Measurements from ENCODE around the gene NOSTRIN. TPM values are rescaled to one million over a fixed set of nuclear protein-coding genes. Genes with fewer than 3 reads are reported as not detected.

The NOSTRIN gene
- total RNA-seq, 1 donor from 2014 or later, result 14.7 TPM

DNA sequence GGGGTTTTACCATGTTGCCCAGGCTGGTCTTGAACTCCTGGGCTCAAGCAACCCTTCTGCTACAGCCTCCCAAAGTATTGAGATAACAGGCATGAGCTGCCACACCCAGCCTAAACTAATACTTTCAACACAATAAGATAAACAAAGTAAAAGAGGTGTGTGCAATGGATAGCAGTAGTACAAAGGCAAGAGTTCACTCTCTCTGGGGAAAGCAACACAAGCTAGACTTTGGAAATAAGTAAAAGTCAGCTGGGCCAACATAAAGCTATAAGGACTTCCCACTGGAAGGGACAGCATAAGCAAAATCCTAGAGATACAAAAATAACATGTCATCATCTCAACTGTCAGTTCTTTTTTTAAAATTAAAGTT lies 5.2 kb upstream of the NOSTRIN start:
- Histone ChIP-seq H3K4me3 (no peak overlapping the region), H3K27ac (replicated peaks) (peak overlapping the region; percentile 41), H3K36me3 (no peaks in the 10 kb centered on the region), H3K27me3 (ENCODE audit: low read depth) (no peaks in the 10 kb centered on the region), H3K9me3 (replicated peaks) (no peaks in the 10 kb centered on the region), H3K4me1 (peaks cover 60% of the 10 kb centered on the region)
- intact Hi-C loops (cut with micrococcal nuclease), result no loop called here
- no peak for DNase-seq
- TF ChIP-seq, protein P1, sequence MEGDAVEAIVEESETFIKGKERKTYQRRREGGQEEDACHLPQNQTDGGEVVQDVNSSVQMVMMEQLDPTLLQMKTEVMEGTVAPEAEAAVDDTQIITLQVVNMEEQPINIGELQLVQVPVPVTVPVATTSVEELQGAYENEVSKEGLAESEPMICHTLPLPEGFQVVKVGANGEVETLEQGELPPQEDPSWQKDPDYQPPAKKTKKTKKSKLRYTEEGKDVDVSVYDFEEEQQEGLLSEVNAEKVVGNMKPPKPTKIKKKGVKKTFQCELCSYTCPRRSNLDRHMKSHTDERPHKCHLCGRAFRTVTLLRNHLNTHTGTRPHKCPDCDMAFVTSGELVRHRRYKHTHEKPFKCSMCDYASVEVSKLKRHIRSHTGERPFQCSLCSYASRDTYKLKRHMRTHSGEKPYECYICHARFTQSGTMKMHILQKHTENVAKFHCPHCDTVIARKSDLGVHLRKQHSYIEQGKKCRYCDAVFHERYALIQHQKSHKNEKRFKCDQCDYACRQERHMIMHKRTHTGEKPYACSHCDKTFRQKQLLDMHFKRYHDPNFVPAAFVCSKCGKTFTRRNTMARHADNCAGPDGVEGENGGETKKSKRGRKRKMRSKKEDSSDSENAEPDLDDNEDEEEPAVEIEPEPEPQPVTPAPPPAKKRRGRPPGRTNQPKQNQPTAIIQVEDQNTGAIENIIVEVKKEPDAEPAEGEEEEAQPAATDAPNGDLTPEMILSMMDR (IDR thresholded peaks at IDR 0.05; ENCODE audit: borderline replicate concordance), result no peak

DNA sequence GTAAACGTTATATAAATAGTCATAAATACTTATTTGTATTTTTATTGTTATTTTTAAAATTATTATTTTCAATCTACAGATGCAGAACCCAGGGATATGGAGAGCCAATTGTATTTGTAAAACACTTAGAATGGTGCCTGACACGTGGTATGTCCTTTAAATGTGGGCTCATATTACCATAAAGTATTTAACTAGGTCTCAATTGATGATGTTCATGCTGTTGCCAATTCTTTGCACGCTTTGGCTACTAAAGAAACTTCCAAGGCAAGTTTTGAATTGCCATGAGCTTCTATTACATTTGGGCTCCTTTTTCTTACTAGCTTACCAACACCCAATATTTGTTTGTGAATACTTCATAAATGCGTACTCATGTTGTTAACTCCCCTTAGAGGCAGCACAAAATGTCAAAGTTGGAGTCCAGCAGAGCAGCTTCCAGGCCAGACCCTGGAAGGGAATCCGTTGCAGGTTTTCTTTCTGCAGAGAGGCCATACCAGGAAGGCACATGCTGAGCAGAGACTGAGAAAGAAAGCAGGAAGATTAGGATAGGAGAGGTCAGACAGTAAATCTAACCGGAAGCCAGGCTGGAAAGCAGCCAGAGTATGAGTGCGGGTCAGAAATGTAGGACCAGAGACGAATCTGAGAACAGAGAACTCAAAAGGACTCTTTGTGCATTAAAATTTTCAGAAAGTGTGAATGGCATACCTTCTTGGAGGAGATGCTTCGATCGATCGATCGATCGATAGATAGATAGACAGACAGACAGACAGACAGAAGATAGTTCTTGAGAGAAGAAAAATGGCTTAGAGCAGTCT lies 4.2 kb upstream of the NOSTRIN start:
- Histone ChIP-seq H3K9me3 (replicated peaks) (no peaks in the 10 kb centered on the region), H3K4me3 (no peak overlapping the region), H3K4me1 (peaks cover 70% of the 10 kb centered on the region), H3K27ac (replicated peaks) (peak overlapping the region; percentile 41), H3K27me3 (ENCODE audit: low read depth) (no peaks in the 10 kb centered on the region), H3K36me3 (no peaks in the 10 kb centered on the region)
- DNase-seq, result peak; percentile 33
- TF ChIP-seq, protein P1 (IDR thresholded peaks at IDR 0.05; ENCODE audit: borderline replicate concordance), result no peak
- intact Hi-C loops (cut with micrococcal nuclease), result no loop called here

DNA sequence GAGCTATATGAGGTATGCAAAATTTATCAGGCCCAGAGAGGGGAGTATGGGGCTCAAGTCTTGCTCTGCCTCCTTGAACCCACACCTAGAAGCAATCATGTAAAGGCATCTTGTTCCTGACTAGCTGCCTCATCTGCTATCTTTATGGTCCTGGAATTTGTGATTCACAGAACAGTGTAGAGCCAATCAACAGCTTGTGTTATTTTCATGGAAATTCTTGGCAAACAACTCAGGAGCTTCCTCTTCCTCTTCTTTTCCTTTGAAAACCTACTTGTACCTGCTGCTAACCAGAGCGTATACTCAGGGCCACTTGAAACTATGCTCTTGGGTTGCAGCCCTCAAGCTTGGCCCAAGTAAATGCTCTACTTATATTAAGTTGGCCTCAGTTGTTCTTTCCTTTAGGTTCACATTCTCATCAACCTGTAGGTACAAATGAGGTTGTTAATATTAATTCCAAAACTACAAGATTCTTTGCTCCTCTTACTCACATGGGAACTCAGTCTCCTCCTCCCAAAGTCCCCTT lies 3.5 kb upstream of the NOSTRIN start:
- DNase-seq, result no peak
- Histone ChIP-seq H3K36me3 (no peaks in the 10 kb centered on the region), H3K27me3 (ENCODE audit: low read depth) (no peaks in the 10 kb centered on the region), H3K27ac (replicated peaks) (peak overlapping the region; percentile 41), H3K4me3 (no peak overlapping the region), H3K9me3 (replicated peaks) (no peaks in the 10 kb centered on the region), H3K4me1 (peaks cover 76% of the 10 kb centered on the region)
- intact Hi-C loops (cut with micrococcal nuclease), result no loop called here
- TF ChIP-seq, protein P1 (IDR thresholded peaks at IDR 0.05; ENCODE audit: borderline replicate concordance), result no peak

DNA sequence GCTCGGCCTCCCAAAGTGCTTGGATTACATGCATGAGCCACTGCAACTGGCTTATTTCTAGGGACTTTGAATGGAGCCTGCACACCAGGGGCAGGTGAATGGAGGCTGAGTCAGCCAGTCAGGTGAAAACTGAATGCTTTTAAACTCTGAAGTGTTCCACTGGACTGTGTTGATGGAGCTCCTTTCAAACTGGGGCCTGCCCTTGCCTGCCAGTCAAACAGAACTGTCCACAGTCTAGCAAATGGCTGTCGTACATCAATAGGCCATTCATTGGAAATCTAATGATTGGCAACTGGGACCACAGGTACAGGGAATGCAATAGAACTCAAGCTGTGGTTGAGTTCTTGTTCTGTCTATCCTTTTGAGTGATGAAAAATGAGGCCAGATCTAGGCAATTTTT lies 966 bp upstream of the NOSTRIN start:
- H3K27me3 ChIP-seq (ENCODE audit: low read depth), result no peaks in the 10 kb centered on the region
- DNase-seq, result no peak
- peaks cover 86% of the 10 kb centered on the region for H3K4me1 ChIP-seq
- H3K27ac ChIP-seq (replicated peaks), result peak overlapping the region; percentile 87
- intact Hi-C loops (cut with micrococcal nuclease), result no loop called here
- H3K9me3 ChIP-seq (replicated peaks), result no peaks in the 10 kb centered on the region
- H3K4me3 ChIP-seq, result no peak overlapping the region
- no peaks in the 10 kb centered on the region for H3K36me3 ChIP-seq
- TF ChIP-seq, protein P1 (IDR thresholded peaks at IDR 0.05; ENCODE audit: borderline replicate concordance), result no peak

DNA sequence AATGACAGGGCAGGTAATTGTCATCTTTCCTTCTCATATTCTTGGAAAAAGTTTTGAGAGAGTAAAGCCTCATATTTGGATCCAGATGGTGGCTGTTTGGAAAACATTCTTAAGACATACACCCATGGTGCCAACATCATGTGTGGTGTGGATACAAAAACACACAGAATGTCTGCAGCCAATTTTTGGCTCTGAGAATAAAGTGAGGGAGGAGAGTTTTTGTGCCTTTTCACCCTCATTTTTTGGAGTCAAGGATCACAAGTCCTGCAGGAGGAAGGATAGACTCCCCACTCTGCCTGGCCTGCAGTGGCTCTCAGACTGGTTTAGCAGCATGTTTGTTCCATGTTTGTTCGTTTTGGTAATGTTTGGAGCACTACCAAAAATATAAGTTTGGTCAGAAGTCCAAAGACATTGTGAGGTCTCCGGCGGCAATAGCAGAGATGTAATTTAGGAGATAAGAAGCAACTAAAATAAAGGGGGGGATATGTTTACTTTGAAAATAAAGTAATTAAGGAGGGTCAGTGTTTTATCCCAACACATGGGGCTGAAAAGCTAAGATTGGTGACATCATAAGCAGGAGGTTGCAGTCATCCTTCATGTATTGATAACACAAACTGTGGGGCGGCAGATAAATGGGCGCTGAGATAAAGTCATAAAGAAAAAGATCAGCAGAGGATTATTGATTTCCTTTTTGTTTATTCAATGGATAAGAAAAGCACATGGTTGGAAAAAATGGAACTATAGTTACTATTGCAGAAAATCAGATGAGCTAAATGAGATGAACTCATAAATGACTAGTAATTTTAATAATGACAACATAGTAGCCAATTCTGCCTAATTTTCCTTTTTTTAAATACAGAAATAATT lies 655 bp downstream of the NOSTRIN start:
- DNase-seq, result no peak
- Histone ChIP-seq H3K4me1 (peaks cover 86% of the 10 kb centered on the region), H3K27ac (replicated peaks) (peak overlapping the region; percentile 87), H3K27me3 (ENCODE audit: low read depth) (no peaks in the 10 kb centered on the region), H3K4me3 (peak overlapping the region; percentile 63), H3K9me3 (replicated peaks) (no peaks in the 10 kb centered on the region), H3K36me3 (no peaks in the 10 kb centered on the region)
- TF ChIP-seq, protein P1 (IDR thresholded peaks at IDR 0.05; ENCODE audit: borderline replicate concordance), result no peak
- intact Hi-C loops (cut with micrococcal nuclease), result no loop called here
